ENCODE data around the gene SPEF2. TPM values are rescaled to one million over a fixed set of nuclear protein-coding genes. Genes with fewer than 3 reads are reported as not detected.

The SPEF2 gene
- polyA plus RNA-seq, 1 donor from 2014 or later: 18.5 TPM

GRCh38 chr5:35694481-35694880 is 76.8 kb downstream of the SPEF2 start:
- H3K27ac ChIP-seq (ENCODE audit: low read length): no peak overlapping the region
- no peak overlapping the region for H3K9ac ChIP-seq (ENCODE audit: low read length)

GRCh38 chr5:35698047-35698808 is 80.6 kb downstream of the SPEF2 start:
- TF ChIP-seq REST (IDR thresholded peaks at IDR 0.05; ENCODE audit: borderline replicate concordance) (no peak), EP300 (conservative IDR thresholded peaks at IDR 0.05; ENCODE audit: poor library complexity, severe bottlenecking) (no peak), RAD21 (conservative IDR thresholded peaks at IDR 0.05) (no peak), SMC3 (conservative IDR thresholded peaks at IDR 0.05; ENCODE audit: poor library complexity) (no peak), MXI1 (conservative IDR thresholded peaks at IDR 0.05; ENCODE audit: poor library complexity, severe bottlenecking) (no peak), EZH2 (IDR thresholded peaks at IDR 0.05; ENCODE audit: borderline replicate concordance, insufficient read depth, low read length, poor library complexity, severe bottlenecking) (no peak), POLR2AphosphoS5 (IDR thresholded peaks at IDR 0.05) (no peak), TAF1 (IDR thresholded peaks at IDR 0.05; ENCODE audit: low read depth) (no peak)
- H3K9ac ChIP-seq (ENCODE audit: low read length): no peak overlapping the region
- no peaks in the 10 kb centered on the region for H3K9me3 ChIP-seq (ENCODE audit: low read length)
- no peak overlapping the region for H3K4me2 ChIP-seq (ENCODE audit: low read length)
- no peaks in the 10 kb centered on the region for H3K79me2 ChIP-seq (replicated peaks; ENCODE audit: insufficient read depth, low read length)
- H3K27ac ChIP-seq (ENCODE audit: low read length): no peak overlapping the region
- H4K20me1 ChIP-seq (ENCODE audit: insufficient read depth): no peaks in the 10 kb centered on the region
- H2AFZ ChIP-seq (ENCODE audit: low read depth, low read length): no peak overlapping the region
- H3F3A ChIP-seq (ENCODE audit: insufficient read depth, low read length, poor library complexity, severe bottlenecking): no peaks in the 10 kb centered on the region
- H3K4me3 ChIP-seq (ENCODE audit: low read length): no peak overlapping the region
- H3K27me3 ChIP-seq (ENCODE audit: insufficient read depth, low read depth, low read length): no peaks in the 10 kb centered on the region
- no peaks in the 10 kb centered on the region for H3K9me2 ChIP-seq (ENCODE audit: insufficient read depth, low read length)
- H3K36me3 ChIP-seq (ENCODE audit: insufficient read depth, low read length): no peaks in the 10 kb centered on the region

More at GRCh38 chr5:35694481-35694880, 76.8 kb downstream of the SPEF2 start:
- no peaks in the 10 kb centered on the region for H3K36me3 ChIP-seq (ENCODE audit: insufficient read depth, low read length)
- no peaks in the 10 kb centered on the region for H3K9me2 ChIP-seq (ENCODE audit: insufficient read depth, low read length)
- no peaks in the 10 kb centered on the region for H3K9me3 ChIP-seq (ENCODE audit: low read length)
- no peak overlapping the region for H2AFZ ChIP-seq (ENCODE audit: low read depth, low read length)
- H3F3A ChIP-seq (ENCODE audit: insufficient read depth, low read length, poor library complexity, severe bottlenecking): no peaks in the 10 kb centered on the region
- no peaks in the 10 kb centered on the region for H3K79me2 ChIP-seq (replicated peaks; ENCODE audit: insufficient read depth, low read length)
- no peaks in the 10 kb centered on the region for H4K20me1 ChIP-seq (ENCODE audit: insufficient read depth)
- no peak overlapping the region for H3K4me2 ChIP-seq (ENCODE audit: low read length)
- no peaks in the 10 kb centered on the region for H3K27me3 ChIP-seq (ENCODE audit: insufficient read depth, low read depth, low read length)
- TF ChIP-seq RAD21 (conservative IDR thresholded peaks at IDR 0.05): no peak
- no peak for TF ChIP-seq EZH2 (IDR thresholded peaks at IDR 0.05; ENCODE audit: borderline replicate concordance, insufficient read depth, low read length, poor library complexity, severe bottlenecking)
- TF ChIP-seq POLR2AphosphoS5 (IDR thresholded peaks at IDR 0.05): no peak
- TF ChIP-seq MXI1 (conservative IDR thresholded peaks at IDR 0.05; ENCODE audit: poor library complexity, severe bottlenecking): no peak
- no peak for TF ChIP-seq TAF1 (IDR thresholded peaks at IDR 0.05; ENCODE audit: low read depth)
- TF ChIP-seq EP300 (conservative IDR thresholded peaks at IDR 0.05; ENCODE audit: poor library complexity, severe bottlenecking): no peak
- no peak for TF ChIP-seq REST (IDR thresholded peaks at IDR 0.05; ENCODE audit: borderline replicate concordance)
- no peak for TF ChIP-seq CTCF (IDR thresholded peaks at IDR 0.05; ENCODE audit: poor library complexity, severe bottlenecking)
- TF ChIP-seq SMC3 (conservative IDR thresholded peaks at IDR 0.05; ENCODE audit: poor library complexity): no peak
- no peak overlapping the region for H3K4me3 ChIP-seq (ENCODE audit: low read length)

All from neural cell (in vitro differentiated cells).